Left cardiac atrium (tissue), 4 donors: ENCODE results near the gene CNPY2. TPM values are rescaled to one million over a fixed set of nuclear protein-coding genes. Genes with fewer than 3 reads are reported as not detected.
"Not testable (repeated sequence)": the region's sequence is repeated elsewhere in the genome, so short reads cannot be mapped to it uniquely, and the experiment has no call there.

Experiments
- ATAC-seq, 2 donors: fragments of 200-7000 bp; cut with Tn5 transposase; one replicate each; pipeline ENCODE4 v1.9.1; 2020; ENCODE audit warnings: mild to moderate bottlenecking in 2 of 2, moderate library complexity in 2 of 2
- DNase-seq: peaks from one replicate; pipeline ENCODE4 v3.0.0-alpha.2; 2020
- intact Hi-C, 2 donors: fragments of 100-400 bp; cut with DNase I; formaldehyde crosslinking; loops; one replicate each; pipeline versions ENCODE4 v1.14.1 to v1.15.1; 2022 to 2023
- total RNA-seq, 2 donors: library from RNA; stranded (reverse); fragmentation: NEBNext Ultra II Directional; extraction: Animal tissue kit (Norgen Biotek cat#: 25700); gene quantifications; one replicate each; pipeline ENCODE4 v1.2.1, GENCODE V29; 2021
- donor health status: DM: no; HTN: yes; CAD: no.
- donor health status: DM: no; HTN: yes; CAD: no; lungs with severe emphysema.
- donor health status: DM: yes; HTN: yes; CAD: no.
- donor health status: Dilated cardiomyopathy.

CNPY2 gene
- total RNA-seq, 2 donors from 2014 or later: 54.1 to 60.7 TPM

DNA sequence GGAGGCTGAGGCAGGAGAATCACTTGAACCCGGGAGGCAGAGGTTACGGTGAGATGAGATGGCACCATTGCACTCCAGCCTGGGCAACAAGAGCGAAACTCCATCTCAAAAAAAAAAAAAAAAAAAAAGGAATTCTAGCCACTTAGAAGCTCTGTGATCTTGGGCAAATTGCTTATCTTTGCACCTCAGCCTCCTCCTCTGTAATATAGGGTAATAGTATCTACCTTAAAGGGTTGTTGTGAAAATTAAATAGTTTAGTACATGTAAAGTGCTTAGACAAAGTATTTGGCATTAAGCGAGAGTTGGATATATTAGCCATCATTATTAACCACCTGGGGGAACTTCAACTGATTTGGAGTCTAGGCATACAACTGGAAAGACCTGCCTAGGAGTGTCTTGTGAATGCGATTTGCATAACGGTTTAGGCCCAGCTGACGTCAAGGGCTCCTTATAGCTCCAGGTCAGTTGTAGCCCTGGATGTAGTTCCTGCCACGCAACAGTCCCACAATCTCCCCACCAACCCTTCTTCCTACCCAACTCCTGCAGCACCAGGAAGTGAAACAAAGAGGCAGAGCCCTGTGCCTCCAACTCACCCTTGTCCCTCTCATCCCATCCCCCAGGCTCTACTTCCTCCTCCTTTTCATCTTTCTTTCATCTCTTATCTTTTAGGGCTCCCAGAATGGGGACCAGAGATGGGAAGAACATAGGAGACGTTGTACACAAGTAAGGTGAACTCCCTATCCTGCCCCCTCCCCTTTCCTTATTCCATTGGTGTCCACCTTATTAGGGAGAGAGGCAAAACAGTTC, 20.8 kb upstream of the CNPY2 start:
- intact Hi-C loops: loop anchor here in 1 of 2 donors (10.0 kb wide), 1 partner anchor 118 kb away; the partner anchor contains the start of gene MIP
- ATAC-seq (no peak), DNase-seq (no peak)

DNA sequence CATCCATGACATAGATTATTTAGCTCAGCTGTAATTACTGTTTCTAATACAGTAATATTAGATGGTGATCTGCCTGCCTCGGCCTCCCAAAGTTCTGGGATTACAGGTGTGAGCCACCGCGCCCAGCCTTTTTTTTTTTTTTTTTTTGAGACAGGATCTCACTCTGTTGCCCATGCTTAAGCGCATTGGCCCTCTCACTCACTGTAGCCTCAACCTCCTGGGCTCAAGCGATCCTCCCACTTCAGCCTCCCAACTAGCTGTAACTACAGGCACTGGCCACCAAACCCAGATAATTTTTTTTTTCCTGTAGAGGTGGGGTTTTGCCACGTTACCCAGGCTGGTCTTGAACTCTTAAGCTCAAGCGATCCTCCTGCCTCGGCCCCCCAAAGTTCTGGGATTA, 19.7 kb upstream of the CNPY2 start:
- not testable (repeated sequence) for DNase-seq, ATAC-seq
- intact Hi-C loops: loop anchor here in 1 of 2 donors (10.0 kb wide), 1 partner anchor 119 kb away; the partner anchor contains the start of gene MIP

DNA sequence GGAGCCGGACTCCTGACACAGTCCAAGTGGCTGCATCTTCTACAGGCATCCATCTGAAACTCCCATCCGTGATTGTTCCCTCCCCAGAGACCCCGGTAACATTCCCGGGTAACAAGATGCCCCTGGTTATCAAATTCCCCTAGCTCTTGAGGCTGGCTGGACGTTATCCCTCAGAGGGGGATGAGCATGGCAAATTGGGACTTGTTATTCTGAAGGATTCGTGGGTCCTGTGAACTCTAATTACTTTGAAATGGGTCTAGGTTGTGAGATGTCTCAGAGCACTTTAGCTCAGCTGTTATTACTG, 18.7 kb upstream of the CNPY2 start:
- DNase-seq (no peak), ATAC-seq (no peak)
- intact Hi-C loops: loop anchor here in 1 of 2 donors (10.0 kb wide), 1 partner anchor 120 kb away; the partner anchor contains the start of gene MIP

DNA sequence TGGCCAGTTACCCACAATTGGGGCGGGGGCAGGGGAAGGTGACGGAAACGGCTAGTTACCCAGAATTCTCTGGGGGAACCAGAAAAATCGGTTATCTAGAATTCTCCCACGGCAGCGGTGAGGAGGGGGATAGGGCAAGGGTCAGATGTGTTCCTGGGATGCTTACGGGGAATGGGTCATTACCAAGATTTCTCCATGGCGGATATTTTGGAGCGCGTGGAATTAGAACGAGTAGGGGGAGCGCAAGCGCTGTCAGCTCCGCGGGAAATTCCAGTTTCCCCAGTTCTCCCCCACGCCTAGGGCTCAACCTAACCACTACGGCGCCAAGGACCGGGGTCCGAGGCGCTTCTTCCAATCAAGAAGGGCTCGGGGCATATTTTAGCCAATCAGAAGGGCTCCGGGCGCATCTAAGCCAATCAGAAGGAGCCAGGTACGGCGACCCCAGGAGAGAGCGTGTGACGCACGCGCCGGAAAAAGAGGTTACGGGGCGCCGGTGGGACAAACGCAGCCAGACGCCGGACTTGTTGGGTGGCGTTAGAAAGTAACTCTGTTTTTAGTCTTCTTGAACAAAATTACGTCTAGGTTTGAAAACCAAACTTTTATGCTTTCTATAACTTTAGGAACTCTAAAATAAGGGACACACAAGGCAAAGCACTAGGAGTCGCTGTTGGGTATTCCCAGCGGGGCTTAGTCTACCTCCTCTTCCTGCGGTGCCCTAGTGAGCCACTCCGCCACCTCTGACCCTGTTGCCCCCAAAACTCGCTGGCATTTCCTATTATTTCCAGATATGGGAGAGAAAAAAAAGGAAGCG, 18.1 kb upstream of the CNPY2 start, which contains the start of gene PAN2:
TSS of gene PAN2 (minus strand) at position 322 of the 811 bp plus-strand sequence. CDS start 906 bp downstream, outside the sequence.
- intact Hi-C loops: loop anchor here in 1 of 2 donors (10.0 kb wide), 1 partner anchor 121 kb away; the partner anchor contains the start of gene MIP
- ATAC-seq (peak; percentile 99 to 100), DNase-seq (peak; percentile 97)

DNA sequence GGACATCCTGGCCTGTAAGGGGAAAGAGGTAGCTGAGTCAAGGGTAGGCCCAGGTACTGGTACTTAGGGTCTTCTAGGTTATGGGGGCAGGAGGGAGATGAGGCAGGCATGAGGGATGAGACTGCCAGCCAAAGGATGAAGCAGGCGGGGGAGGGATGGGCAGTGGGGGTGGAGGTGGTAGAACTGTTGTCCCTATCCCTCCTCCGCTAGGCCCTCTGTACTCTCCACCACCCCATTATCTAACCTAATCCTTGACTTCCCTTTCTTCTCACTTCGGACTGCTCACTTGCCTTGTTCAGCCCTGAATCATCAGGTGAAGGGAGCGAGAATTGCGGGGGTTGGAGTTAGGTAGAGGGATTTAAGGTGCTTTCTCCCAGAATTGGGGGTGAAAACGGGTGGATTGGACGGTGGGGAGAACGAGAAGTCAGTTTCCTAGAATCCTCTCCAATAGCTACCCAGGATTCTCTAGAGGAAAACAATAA, 17.4 kb upstream of the CNPY2 start:
- intact Hi-C loops: loop anchor here in 1 of 2 donors (10.0 kb wide), 1 partner anchor 122 kb away; the partner anchor contains the start of gene MIP
- DNase-seq: no peak
- peak in 1 of 2 donors; percentile 29 for ATAC-seq

DNA sequence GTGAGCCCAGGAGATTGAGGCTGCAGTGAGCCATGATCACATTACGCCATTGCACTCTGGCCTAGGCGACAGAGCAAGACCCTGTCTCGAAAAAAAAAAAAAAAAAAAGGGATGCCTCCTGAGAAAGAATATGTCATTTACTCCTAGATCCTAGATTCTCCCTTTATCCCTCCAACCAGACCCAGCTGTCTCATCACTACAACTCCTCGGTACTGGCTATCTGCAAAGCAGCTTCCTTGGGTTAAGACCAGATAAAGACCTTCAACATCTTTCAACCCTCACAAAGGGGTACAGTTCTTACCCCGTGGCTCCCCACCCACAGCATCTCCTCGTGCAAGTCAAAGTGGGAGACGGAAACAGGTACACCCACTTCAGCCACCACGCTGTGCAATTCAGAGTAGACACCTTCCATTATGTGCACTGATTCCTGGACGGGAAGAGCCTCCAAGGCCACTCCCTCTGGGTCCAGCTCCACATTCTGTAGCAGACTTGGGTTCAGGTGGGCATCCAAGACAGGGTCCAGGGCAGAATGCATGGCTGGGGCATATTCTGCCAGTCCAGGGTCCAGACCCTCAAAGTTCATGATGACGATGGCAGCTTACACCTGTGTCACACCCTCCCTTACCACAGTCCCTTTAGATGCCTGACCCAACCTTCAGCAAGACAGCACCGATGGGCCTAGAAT, 16.9 kb upstream of the CNPY2 start:
- intact Hi-C loops: loop anchor here in 1 of 2 donors (10.0 kb wide), 1 partner anchor 122 kb away; the partner anchor contains the start of gene MIP
- DNase-seq (no peak), ATAC-seq (no peak)

DNA sequence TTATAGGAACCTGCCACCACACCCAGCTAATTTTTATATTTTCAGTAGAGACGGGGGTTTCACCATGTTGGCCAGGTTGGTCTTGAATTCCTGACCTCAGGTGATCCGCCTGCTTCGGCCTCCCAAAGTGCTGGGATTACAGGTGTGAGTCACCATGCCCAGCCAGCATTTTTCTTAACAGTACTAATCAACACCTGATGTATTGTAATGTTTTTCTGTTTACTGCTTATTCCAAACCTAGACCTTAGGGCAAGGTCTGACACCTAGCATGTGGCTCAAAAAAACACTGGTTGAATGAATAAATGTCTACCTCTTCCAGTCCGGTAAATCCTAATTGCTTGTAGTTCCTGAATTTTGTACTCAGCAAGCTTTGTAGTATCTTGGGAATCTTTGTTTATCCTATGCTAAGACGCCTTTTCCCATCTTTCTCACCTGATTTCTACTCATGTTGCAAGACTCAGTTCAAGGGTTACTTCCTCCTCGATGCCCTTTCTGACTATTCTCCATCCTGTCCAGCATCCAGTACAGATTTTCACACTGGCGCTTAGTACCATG, 15.2 kb upstream of the CNPY2 start:
- intact Hi-C loops: loop anchor here in 1 of 2 donors (10.0 kb wide), 1 partner anchor 124 kb away; the partner anchor contains the start of gene MIP
- no peak for ATAC-seq
- no peak for DNase-seq

DNA sequence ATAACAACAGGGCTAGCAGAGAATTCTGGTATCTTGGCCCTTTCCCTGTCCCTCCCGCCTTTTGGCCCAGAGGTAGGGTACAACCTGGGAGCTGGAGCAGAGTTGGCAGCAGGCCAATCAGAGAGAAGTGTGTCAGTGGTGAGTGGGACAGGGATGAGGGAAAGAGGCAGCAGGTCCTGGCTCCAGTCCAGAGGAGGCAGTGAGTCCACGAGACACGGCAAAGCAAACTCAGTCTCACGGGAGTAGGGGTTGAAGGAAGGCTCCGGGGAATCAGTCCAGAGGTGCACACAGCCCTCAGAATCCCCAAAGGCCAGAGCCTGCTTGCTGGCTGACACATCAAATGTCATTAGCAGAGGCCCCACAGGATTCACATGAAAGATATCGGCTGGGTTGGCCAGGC, 10.7 kb upstream of the CNPY2 start:
- DNase-seq: no peak
- peak in 1 of 2 donors; percentile 19 for ATAC-seq
- intact Hi-C loops: no loop called here

DNA sequence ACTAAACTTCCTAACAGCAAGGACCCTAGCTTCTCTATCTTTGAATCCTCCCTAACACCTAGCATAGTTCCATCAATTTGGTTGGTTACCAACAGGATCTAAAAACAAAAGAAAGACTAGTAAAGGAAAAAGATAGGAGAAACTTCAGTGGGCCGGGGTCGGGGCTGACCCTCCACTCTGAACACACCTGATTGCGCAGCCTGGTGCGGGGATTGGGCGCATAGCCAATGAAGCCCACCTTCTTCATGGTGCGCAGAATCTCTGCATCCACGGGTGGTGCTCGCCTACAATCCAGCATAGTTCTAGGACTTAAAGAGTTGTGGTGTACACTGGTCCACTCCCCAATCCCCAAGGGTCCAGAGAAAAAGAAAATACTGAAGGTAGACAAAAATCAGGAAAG, 10.3 kb upstream of the CNPY2 start:
- ATAC-seq: no peak
- no peak for DNase-seq
- intact Hi-C loops: no loop called here

DNA sequence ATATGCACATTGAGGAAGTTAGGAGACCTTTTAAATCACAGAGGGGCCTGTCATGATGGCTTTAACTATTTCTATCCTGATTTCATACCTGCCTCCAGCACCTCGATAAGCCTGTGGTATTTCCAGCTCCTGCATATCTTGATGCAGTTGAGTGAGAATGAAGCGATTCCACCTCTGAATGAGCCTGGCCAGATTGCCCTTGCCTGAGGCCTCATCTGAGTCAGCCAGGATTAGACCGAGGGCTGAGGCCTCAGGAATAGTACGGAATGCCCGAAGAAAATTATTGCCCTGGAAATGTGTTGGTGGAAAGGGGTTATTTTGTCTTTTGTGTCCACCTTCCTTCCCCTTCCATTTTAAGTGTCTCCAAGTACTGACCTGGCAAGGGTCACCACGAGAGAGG, 8.4 kb upstream of the CNPY2 start:
- DNase-seq (no peak), ATAC-seq (no peak)
- intact Hi-C loops: no loop called here

DNA sequence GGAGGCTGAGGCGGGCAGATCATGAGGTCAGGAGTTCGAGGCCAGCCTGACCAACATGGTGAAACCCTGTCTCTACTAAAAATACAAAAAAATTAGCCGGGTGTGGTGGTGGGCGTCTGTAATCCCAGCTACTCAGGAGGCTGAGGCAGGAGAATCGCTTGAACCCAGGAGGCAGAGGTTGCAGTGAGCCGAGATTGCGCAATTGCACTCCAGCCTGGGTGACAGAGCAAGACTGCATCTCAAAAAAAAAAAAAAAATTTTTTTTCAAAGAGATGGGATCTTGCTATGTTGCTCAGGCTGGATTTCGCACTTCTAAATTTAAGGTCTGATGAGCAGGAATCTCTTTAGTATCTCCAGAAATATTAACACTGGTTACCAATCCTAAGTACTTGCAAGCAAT, 5.8 kb upstream of the CNPY2 start:
- ATAC-seq, DNase-seq, intact Hi-C loops: not testable (repeated sequence)

DNA sequence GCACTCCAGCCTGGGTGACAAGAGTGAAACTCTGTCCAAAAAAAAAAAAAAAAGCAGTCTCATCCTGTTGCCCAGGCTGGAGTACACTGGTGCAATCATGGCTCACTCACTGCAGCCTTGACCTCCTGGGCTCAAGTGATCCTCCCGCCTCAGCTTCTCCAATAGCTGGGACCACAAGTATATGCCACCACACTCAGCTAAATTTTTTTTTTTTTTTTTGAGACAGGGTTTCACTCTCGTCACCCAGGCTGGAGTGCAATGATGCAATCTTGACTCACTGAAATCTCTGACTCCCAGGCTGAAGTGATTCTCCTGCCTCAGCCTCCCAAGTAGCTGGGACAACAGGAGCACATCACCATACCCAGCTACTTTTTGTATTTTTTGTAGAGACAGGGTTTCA, 5.2 kb upstream of the CNPY2 start:
- ATAC-seq (no peak), DNase-seq (no peak)
- intact Hi-C loops: no loop called here

DNA sequence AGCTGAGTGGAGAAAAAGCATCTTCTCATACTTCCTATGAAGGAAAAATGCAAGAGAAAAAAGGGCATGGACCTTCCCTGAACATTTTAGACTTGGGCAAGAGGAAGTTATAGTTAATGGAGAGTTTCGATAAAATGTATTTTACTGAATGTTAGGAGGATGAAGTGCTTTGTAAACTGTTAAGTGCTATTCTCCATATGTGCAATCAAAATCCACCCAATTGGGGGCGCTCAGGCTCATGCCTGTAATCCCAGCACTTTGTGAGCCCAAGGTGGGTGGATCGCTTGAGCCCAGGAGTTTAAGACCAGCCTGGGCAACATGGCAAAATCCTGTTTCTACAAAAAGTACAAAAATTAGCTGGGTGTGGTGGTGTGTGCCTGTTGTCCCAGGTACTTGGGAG, 1.9 kb upstream of the CNPY2 start:
- ATAC-seq: no peak
- intact Hi-C loops: no loop called here
- DNase-seq: no peak

DNA sequence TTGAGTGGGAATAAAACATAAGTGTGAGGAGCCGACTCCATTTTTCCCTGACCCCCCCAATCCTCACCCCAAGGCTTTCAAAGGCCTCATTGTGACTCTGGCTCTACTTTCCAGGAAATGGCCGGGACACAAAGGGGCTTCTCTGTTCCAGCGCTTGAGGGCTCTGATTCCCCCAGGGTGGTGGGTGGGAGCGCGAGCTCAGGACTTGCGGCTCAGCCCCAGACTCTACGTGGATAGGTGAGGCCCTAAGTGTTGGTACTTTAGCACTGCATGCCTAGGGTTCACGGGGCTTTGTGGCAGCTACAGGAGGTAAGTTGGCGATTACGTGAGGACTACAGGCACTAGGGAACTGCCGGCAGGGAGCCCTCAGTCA, 553 bp downstream of the CNPY2 start:
- intact Hi-C loops: no loop called here
- peak in 1 of 2 donors; percentile 4 for ATAC-seq
- DNase-seq: no peak

DNA sequence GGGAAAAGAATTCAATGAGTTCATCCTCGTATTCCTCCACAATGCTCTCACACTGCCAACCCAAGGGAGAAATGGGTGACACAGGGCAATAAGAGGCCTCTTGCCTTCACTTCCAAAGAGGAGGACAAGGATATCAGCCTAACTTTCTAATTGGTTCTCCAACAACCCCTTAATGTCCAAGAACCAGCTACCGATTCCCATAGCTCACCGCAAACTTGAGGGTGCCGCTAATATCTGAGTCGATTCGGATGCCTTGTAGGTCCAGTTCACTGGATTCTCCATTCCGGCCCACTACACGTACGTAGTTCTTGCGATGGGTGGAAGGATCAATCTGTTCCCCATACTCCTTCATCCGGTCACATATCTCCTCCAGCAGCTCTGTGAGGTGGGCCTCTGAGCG, 4.8 kb downstream of the CNPY2 start:
- ATAC-seq (no peak), DNase-seq (no peak)
- intact Hi-C loops: no loop called here

DNA sequence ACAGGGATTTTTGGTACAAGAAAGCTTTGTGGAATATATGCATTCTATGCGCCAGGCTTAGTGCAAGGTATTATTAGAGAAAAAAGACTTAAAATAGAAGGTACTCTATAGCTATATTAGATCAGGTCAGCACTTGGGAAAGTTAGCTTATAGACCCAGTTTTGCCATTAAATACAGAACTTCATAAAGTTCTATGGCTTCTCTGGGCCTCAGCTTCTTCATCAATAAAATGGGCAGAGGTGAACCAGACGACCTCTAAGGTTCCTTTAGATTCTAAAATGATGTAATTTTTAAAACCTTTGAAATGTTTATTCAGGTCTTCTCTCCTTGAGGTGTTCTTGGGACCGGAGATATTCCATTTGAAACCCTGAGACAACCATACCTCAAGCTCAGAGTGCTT, 7.1 kb downstream of the CNPY2 start:
- intact Hi-C loops: no loop called here
- no peak for DNase-seq
- no peak for ATAC-seq

DNA sequence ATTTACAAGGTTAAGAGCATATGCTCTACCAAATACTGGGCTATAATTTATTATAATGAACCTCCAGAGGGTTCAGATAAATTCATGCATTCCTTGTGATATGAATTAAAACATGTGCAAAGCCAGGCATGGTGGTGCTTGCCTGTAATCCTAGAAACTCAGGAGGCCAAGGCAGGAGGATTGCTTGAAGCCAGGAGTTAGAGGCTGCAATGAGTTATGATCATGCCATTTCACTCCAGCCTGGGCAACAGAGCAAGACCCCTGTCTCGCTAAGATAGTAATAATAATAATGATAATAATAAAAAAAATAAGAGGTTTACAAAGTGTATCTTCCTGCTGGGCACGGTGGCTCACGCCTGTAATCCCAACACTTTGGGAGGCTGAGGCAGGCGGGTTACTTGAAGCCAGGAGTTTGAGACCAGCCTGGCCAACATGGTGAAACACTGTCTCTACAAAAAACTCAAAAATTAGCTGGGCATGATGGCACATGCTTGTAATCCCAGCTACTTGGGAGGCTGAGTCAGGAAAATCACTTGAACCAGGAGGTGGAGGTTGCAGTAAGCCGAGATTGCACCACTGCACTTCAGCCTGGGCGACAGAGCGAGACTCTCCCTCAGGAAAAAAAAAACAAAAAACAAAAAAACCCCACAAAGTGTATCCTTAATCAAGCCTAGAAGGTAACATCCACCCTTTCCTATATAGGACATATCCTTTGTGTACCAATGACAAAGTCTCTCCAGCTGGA, 8.4 kb downstream of the CNPY2 start:
- ATAC-seq (no peak), DNase-seq (no peak)
- intact Hi-C loops: no loop called here

DNA sequence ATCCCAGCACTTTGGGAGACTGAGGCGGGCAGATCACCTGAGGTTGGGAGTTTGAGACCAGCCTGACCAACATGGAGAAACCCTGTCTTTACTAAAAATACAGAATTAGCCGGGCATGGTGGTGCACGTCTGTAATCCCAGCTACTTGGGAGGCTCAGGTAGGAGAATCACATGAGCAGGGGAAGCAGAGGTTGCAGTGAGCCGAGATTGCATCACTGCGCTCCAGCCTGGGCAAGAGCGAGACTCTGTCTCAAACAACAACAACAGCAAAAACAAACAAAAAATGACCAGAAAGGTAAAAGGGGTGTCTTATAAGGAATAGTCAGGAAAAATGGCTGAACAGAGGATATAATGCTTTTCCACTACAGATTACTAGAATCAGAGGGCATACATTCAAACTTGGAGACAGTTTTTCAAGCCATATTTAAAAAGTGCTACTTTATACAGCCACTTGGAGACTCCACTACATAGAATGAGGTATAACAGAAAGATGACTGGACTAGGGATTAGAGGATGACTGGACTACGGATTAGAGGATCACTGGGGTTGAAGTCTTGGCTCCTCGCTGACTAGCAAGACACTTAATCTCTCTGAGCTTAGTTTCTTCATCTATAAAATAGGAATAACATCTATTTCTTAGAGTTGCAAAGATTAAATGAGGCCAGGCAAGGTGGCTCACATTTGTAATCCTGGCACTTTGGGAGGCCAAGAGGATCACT, 10.8 kb downstream of the CNPY2 start:
- no peak for DNase-seq
- intact Hi-C loops: no loop called here
- no peak for ATAC-seq
